ENCODE data around the gene MAGEA9.
"Not testable (repeated sequence)": the region's sequence is repeated elsewhere in the genome, so short reads cannot be mapped to it uniquely, and the experiment has no call there.

DNA sequence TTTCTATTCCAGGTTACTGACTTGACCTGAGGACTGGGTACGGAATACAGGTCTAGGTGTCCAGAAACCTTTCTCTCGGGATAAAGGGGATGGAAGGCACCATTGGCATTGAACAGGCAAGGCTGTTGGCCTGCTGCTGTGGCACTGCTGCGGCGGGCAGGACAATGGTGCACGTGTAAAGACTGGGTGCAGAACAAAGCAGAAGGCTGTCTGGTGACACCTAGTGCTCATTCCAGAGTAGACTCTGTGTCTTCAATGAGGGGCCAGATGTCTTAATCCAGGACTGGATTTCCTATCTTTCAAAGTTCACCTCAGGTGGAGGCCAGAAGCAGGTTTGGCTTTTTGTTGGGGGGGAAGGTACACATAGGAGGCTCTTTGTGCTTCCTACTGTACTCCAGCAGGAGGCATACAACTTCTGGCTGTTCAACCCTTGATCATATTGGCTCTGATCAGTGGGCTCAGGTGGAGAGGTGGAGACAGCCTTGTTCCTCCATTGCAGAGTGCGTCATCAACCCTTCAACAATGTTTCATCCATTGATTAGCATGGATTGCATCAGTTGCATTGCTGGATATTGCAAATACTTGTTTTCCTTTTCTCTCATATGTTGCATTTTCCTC is 35.2 kb upstream of the MAGEA9 start:
- TF ChIP-seq, protein P1, sequence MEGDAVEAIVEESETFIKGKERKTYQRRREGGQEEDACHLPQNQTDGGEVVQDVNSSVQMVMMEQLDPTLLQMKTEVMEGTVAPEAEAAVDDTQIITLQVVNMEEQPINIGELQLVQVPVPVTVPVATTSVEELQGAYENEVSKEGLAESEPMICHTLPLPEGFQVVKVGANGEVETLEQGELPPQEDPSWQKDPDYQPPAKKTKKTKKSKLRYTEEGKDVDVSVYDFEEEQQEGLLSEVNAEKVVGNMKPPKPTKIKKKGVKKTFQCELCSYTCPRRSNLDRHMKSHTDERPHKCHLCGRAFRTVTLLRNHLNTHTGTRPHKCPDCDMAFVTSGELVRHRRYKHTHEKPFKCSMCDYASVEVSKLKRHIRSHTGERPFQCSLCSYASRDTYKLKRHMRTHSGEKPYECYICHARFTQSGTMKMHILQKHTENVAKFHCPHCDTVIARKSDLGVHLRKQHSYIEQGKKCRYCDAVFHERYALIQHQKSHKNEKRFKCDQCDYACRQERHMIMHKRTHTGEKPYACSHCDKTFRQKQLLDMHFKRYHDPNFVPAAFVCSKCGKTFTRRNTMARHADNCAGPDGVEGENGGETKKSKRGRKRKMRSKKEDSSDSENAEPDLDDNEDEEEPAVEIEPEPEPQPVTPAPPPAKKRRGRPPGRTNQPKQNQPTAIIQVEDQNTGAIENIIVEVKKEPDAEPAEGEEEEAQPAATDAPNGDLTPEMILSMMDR (IDR thresholded peaks at IDR 0.05; ENCODE audit: borderline replicate concordance, extremely low read depth, low read length, poor library complexity, severe bottlenecking): not testable (repeated sequence)
- not testable (repeated sequence) for TF ChIP-seq EZH2 (IDR thresholded peaks at IDR 0.05; ENCODE audit: borderline replicate concordance, low read depth, low read length, severe bottlenecking)

All from DND-41 (cell line).